MCF 10A (cell line): ENCODE measurements around the gene GPR156. TPM values are rescaled to one million over a fixed set of nuclear protein-coding genes. Genes with fewer than 3 reads are reported as not detected.
A peak's percentile ranks its signal among the peaks of the same experiment; 100 is the strongest.

Experiments
- BruUV-seq: library from RNA; stranded (reverse); fragments of 400-500 nt; replicated peaks from 2 replicates; lab custom pipeline; 2021; lab: Mats Ljungman, UMichigan
- CTCF ChIA-PET: fragments of 300-600 bp; sonication (Branson Sonifier 250); formaldehyde crosslinking; extraction: SDS; loops from one replicate; lab custom pipeline; 2021; ENCODE audit warnings: antibody characterized with exemption, inconsistent platforms; lab: Yijun Ruan, JAX
- POLR2A ChIA-PET: fragments of 300-600, 350-650 bp; sonication (Branson Sonifier 250); formaldehyde crosslinking; extraction: SDS; loops from one replicate; lab custom pipeline; 2020; ENCODE audit warnings: antibody characterized with exemption, inconsistent platforms; lab: Yijun Ruan, JAX
- DNase-seq: peaks from one replicate; pipeline ENCODE4 v3.0.0-alpha.2; 2018; ENCODE audit not compliant: unreplicated experiment
- H3K27ac Mint-ChIP-seq: one replicate; pipeline ENCODE4 v1.8.0; 2022; ENCODE audit warnings: mild to moderate bottlenecking, low read depth, mixed read lengths; ENCODE audit not compliant: unreplicated experiment
- H3K27me3 Mint-ChIP-seq: one replicate; pipeline ENCODE4 v1.8.0; 2022; ENCODE audit warnings: mixed read lengths; ENCODE audit not compliant: insufficient read depth, unreplicated experiment
- H3K36me3 Mint-ChIP-seq: one replicate; pipeline ENCODE4 v1.8.0; 2022; ENCODE audit warnings: mild to moderate bottlenecking, moderate library complexity, mixed read lengths; ENCODE audit not compliant: insufficient read depth, unreplicated experiment
- H3K4me1 Mint-ChIP-seq: one replicate; pipeline ENCODE4 v1.8.0; 2022; ENCODE audit warnings: mixed read lengths; ENCODE audit not compliant: insufficient read depth, unreplicated experiment
- H3K4me3 Mint-ChIP-seq: one replicate; pipeline ENCODE4 v1.8.0; 2022; ENCODE audit warnings: mild to moderate bottlenecking, moderate library complexity, mixed read lengths; ENCODE audit not compliant: unreplicated experiment
- H3K9me3 Mint-ChIP-seq: one replicate; pipeline ENCODE4 v1.8.0; 2022; ENCODE audit warnings: mixed read lengths; ENCODE audit not compliant: unreplicated experiment
- CTCF ChIP-seq: fragments of 200-600 bp; IDR thresholded peaks from one replicate; pipeline ENCODE4 v1.8.0; 2022; ENCODE audit warnings: antibody characterized with exemption, mild to moderate bottlenecking; ENCODE audit not compliant: unreplicated experiment
- intact Hi-C: fragments of 100-400 bp; cut with micrococcal nuclease; formaldehyde crosslinking; loops from 2 replicates; pipeline ENCODE4 v1.14.1; 2022
- total RNA-seq: library from RNA; stranded (reverse); gene quantifications from 2 replicates; pipeline ENCODE4 v1.2.3, GENCODE V29; 2022

The GPR156 gene
- total RNA-seq, 1 experiment from 2014 or later: 0.72 TPM

GRCh38 chr3:120209425-120209824 lies 75.6 kb downstream of the GPR156 start:
- H3K4me1 Mint-ChIP-seq: peaks cover 6% of the 10 kb centered on the region
- H3K27me3 Mint-ChIP-seq: no peaks in the 10 kb centered on the region
- no TSS peak for BruUV-seq
- POLR2A ChIA-PET: no interaction called here
- intact Hi-C loops: no loop called here
- TF ChIP-seq CTCF: no peak
- H3K36me3 Mint-ChIP-seq: no peaks in the 10 kb centered on the region
- H3K27ac Mint-ChIP-seq: no peak overlapping the region
- H3K4me3 Mint-ChIP-seq: no peak overlapping the region
- DNase-seq: no peak
- CTCF ChIA-PET: interaction anchor here (0.6 to 1.1 kb wide), 2 partner anchors 9 to 45 kb away, joined by 3 read pairs; no protein-coding TSS in a partner anchor
- no peaks in the 10 kb centered on the region for H3K9me3 Mint-ChIP-seq

GRCh38 chr3:120204338-120204737 lies 80.7 kb downstream of the GPR156 start:
- no peaks in the 10 kb centered on the region for H3K9me3 Mint-ChIP-seq
- TF ChIP-seq CTCF: no peak
- POLR2A ChIA-PET: no interaction called here
- no TSS peak for BruUV-seq
- no peak overlapping the region for H3K4me3 Mint-ChIP-seq
- no peaks in the 10 kb centered on the region for H3K36me3 Mint-ChIP-seq
- H3K27ac Mint-ChIP-seq: no peak overlapping the region
- H3K4me1 Mint-ChIP-seq: no peaks in the 10 kb centered on the region
- H3K27me3 Mint-ChIP-seq: no peaks in the 10 kb centered on the region
- CTCF ChIA-PET: interaction anchor here (0.6 kb wide), 1 partner anchor 1313 kb away, joined by 3 read pairs; no protein-coding TSS in a partner anchor
- no peak for DNase-seq
- intact Hi-C loops: no loop called here

- Mint-ChIP-seq H3K4me1 (no peaks in the 10 kb centered on the region), H3K36me3 (no peaks in the 10 kb centered on the region), H3K27ac (no peak overlapping the region), H3K27me3 (no peaks in the 10 kb centered on the region), H3K9me3 (no peaks in the 10 kb centered on the region), H3K4me3 (no peak overlapping the region)
- DNase-seq: no peak
- POLR2A ChIA-PET: interaction anchor here (0.8 to 1.8 kb wide), 5 partner anchors 10 to 567 kb away, joined by 4 to 7 read pairs (median 5); partner anchors contain the start of gene LRRC58
- no peak for TF ChIP-seq CTCF
- BruUV-seq: no TSS peak
- CTCF ChIA-PET: interaction anchor here (1.3 kb wide), 1 partner anchor 214 kb away, joined by 4 read pairs; no protein-coding TSS in a partner anchor
- intact Hi-C loops: no loop called here
Observed at GRCh38 chr3:120203621-120204020, 81.4 kb downstream of the GPR156 start.

GRCh38 chr3:120203016-120203415 lies 82.0 kb downstream of the GPR156 start:
- Mint-ChIP-seq H3K9me3 (no peaks in the 10 kb centered on the region), H3K27me3 (no peaks in the 10 kb centered on the region), H3K36me3 (no peaks in the 10 kb centered on the region), H3K4me3 (no peak overlapping the region), H3K27ac (no peak overlapping the region), H3K4me1 (no peaks in the 10 kb centered on the region)
- ChIA-PET POLR2A (interaction anchor here (0.5 to 1.8 kb wide), 12 partner anchors 11 to 566 kb away, joined by 3 to 7 read pairs (median 4); partner anchors contain the start of genes GSK3B and LRRC58), CTCF (interaction anchor here (0.7 to 1.3 kb wide), 2 partner anchors 19 to 214 kb away, joined by 3 to 4 read pairs; no protein-coding TSS in a partner anchor)
- no TSS peak for BruUV-seq
- peak; percentile 88 for DNase-seq
- TF ChIP-seq CTCF: no peak
- intact Hi-C loops: no loop called here
